Progenitor cell of endocrine pancreas (in vitro differentiated cells): ENCODE results near the gene PPP1R37. TPM values are rescaled to one million over a fixed set of nuclear protein-coding genes. Genes with fewer than 3 reads are reported as not detected.

Experiments used
- DNase-seq: peaks from one replicate; pipeline ENCODE4 v3.0.0; 2021; ENCODE audit warnings: low spot score; ENCODE audit not compliant: unreplicated experiment
- H3K27ac Mint-ChIP-seq: 2 replicates; pipeline ENCODE4 v1.8.0; 2021; ENCODE audit warnings: mild to moderate bottlenecking, moderate library complexity, mixed read lengths
- H3K27me3 Mint-ChIP-seq: 2 replicates; pipeline ENCODE4 v1.8.0; 2021; ENCODE audit warnings: mixed read lengths
- H3K36me3 Mint-ChIP-seq: 2 replicates; pipeline ENCODE4 v1.8.0; 2022; ENCODE audit warnings: mixed read lengths; ENCODE audit not compliant: insufficient read depth
- H3K4me1 Mint-ChIP-seq: 2 replicates; pipeline ENCODE4 v1.8.0; 2021; ENCODE audit warnings: low read depth, mixed read lengths
- H3K4me3 Mint-ChIP-seq: 2 replicates; pipeline ENCODE4 v1.8.0; 2021; ENCODE audit warnings: low read depth, mild to moderate bottlenecking, moderate library complexity, mixed read lengths
- H3K9me3 Mint-ChIP-seq: 2 replicates; pipeline ENCODE4 v1.8.0; 2021; ENCODE audit warnings: low read depth, mixed read lengths
- CTCF ChIP-seq: fragments of 200-600 bp; sonication (generic); IDR thresholded peaks from one replicate; pipeline ENCODE4 v1.5.0; 2021; ENCODE audit warnings: antibody characterized with exemption, mild to moderate bottlenecking; ENCODE audit not compliant: unreplicated experiment
- total RNA-seq: library from RNA; stranded (reverse); gene quantifications from 2 replicates; pipeline ENCODE4 v1.2.1, GENCODE V29; 2021

The PPP1R37 gene
- total RNA-seq, 1 donor from 2014 or later: 45.8 TPM

GRCh38 chr19:45163751-45164460 is 70.9 kb downstream of the PPP1R37 start:
- H3K4me1 Mint-ChIP-seq: peaks cover 9% of the 10 kb centered on the region
- H3K4me3 Mint-ChIP-seq: no peak overlapping the region
- H3K36me3 Mint-ChIP-seq: no peaks in the 10 kb centered on the region
- peaks cover 8% of the 10 kb centered on the region for H3K27me3 Mint-ChIP-seq
- no peak overlapping the region for H3K27ac Mint-ChIP-seq
- H3K9me3 Mint-ChIP-seq: no peaks in the 10 kb centered on the region
- TF ChIP-seq CTCF: no peak
- no peak for DNase-seq

- H3K27ac Mint-ChIP-seq: no peak overlapping the region
- DNase-seq: no peak
- peaks cover 8% of the 10 kb centered on the region for H3K27me3 Mint-ChIP-seq
- no peak for TF ChIP-seq CTCF
- H3K4me3 Mint-ChIP-seq: no peak overlapping the region
- peaks cover 9% of the 10 kb centered on the region for H3K4me1 Mint-ChIP-seq
- H3K9me3 Mint-ChIP-seq: no peaks in the 10 kb centered on the region
- no peaks in the 10 kb centered on the region for H3K36me3 Mint-ChIP-seq
Observed at GRCh38 chr19:45164577-45165335, 71.8 kb downstream of the PPP1R37 start.

- no peak for TF ChIP-seq CTCF
- Mint-ChIP-seq H3K36me3 (no peaks in the 10 kb centered on the region), H3K27me3 (no peaks in the 10 kb centered on the region), H3K4me1 (peaks cover 7% of the 10 kb centered on the region), H3K4me3 (no peak overlapping the region), H3K9me3 (no peaks in the 10 kb centered on the region), H3K27ac (no peak overlapping the region)
- no peak for DNase-seq
Observed at GRCh38 chr19:45166723-45167252, 73.8 kb downstream of the PPP1R37 start.

GRCh38 chr19:45168767-45169351 is 75.9 kb downstream of the PPP1R37 start:
- no peaks in the 10 kb centered on the region for H3K36me3 Mint-ChIP-seq

More at GRCh38 chr19:45168767-45169351, 75.9 kb downstream of the PPP1R37 start:
- DNase-seq: no peak
- peaks cover 7% of the 10 kb centered on the region for H3K4me1 Mint-ChIP-seq
- H3K4me3 Mint-ChIP-seq: no peak overlapping the region
- no peaks in the 10 kb centered on the region for H3K27me3 Mint-ChIP-seq
- no peak for TF ChIP-seq CTCF
- no peaks in the 10 kb centered on the region for H3K9me3 Mint-ChIP-seq
- no peak overlapping the region for H3K27ac Mint-ChIP-seq
